A673 (cell line): ENCODE measurements around the gene CD79A. TPM values are rescaled to one million over a fixed set of nuclear protein-coding genes. Genes with fewer than 3 reads are reported as not detected.

Experiments used
- BruUV-seq: library from RNA; stranded (reverse); fragments of 400-500 nt; replicated peaks from 2 replicates; lab custom pipeline; 2021; lab: Mats Ljungman, UMichigan
- CTCF ChIA-PET: fragments of 300-600 bp; sonication (Branson Sonifier 250); formaldehyde crosslinking; loops from one replicate; lab custom pipeline; 2022; ENCODE audit warnings: antibody characterized with exemption; lab: Charles Lee
- POLR2A ChIA-PET: fragments of 300-600 bp; sonication (Branson Sonifier 250); formaldehyde crosslinking; loops from one replicate; lab custom pipeline; 2022; ENCODE audit warnings: antibody characterized with exemption; ENCODE audit not compliant: low non-redundant PET; lab: Charles Lee
- DNase-seq: peaks from one replicate; pipeline ENCODE4 v3.0.0-alpha.2; 2015; ENCODE audit warnings: low spot score
- H3K27ac ChIP-seq: fragments of 200-600 bp; sonication (generic); 2 replicates; pipeline ENCODE4 v1.5.1; 2016; ENCODE audit warnings: mixed run types, low read depth, mild to moderate bottlenecking, mixed read lengths, antibody characterized with exemption, low read length; ENCODE audit not compliant: poor library complexity, severe bottlenecking
- H3K27me3 ChIP-seq: fragments of 200-600 bp; sonication (generic); replicated peaks from 2 replicates; pipeline ENCODE4 v1.6.1; 2017; ENCODE audit warnings: mixed run types, low read depth, mild to moderate bottlenecking, mixed read lengths, antibody characterized with exemption, low read length; ENCODE audit not compliant: insufficient read depth, poor library complexity
- H3K36me3 ChIP-seq: fragments of 200-600 bp; sonication (generic); 2 replicates; pipeline ENCODE4 v1.6.1; 2016; ENCODE audit warnings: mixed run types, mild to moderate bottlenecking, mixed read lengths, antibody characterized with exemption, low read length; ENCODE audit not compliant: insufficient read depth, poor library complexity, severe bottlenecking
- H3K4me1 ChIP-seq: fragments of 200-600 bp; sonication (generic); 2 replicates; pipeline ENCODE4 v1.6.1; 2017; ENCODE audit warnings: mixed run types, mild to moderate bottlenecking, mixed read lengths, antibody characterized with exemption, low read length; ENCODE audit not compliant: insufficient read depth, poor library complexity, severe bottlenecking
- H3K4me3 ChIP-seq: fragments of 200-600 bp; sonication (generic); 2 replicates; pipeline ENCODE4 v1.5.1; 2016; ENCODE audit warnings: low read depth, mixed run types, mild to moderate bottlenecking, mixed read lengths, low read length; ENCODE audit not compliant: poor library complexity, severe bottlenecking
- H3K9me3 ChIP-seq: fragments of 200-600 bp; sonication (generic); 2 replicates; pipeline ENCODE4 v1.6.1; 2016; ENCODE audit warnings: mixed run types, low read depth, mild to moderate bottlenecking, mixed read lengths, antibody characterized with exemption, low read length; ENCODE audit not compliant: poor library complexity, severe bottlenecking
- CTCF ChIP-seq: fragments of 300-800, 200-600 bp; sonication (generic); conservative IDR thresholded peaks from 2 replicates; pipeline ENCODE4 v1.5.1; 2017; ENCODE audit warnings: low read depth, mild to moderate bottlenecking, antibody characterized with exemption, low read length, moderate library complexity, mixed read lengths
- EZH2 ChIP-seq: fragments of 200-600 bp; sonication (generic); IDR thresholded peaks from 2 replicates; pipeline ENCODE4 v1.6.1; 2017; ENCODE audit warnings: borderline replicate concordance, low read depth, mild to moderate bottlenecking, mixed read lengths, antibody characterized with exemption, low read length; ENCODE audit not compliant: poor library complexity, severe bottlenecking
- intact Hi-C: fragments of 100-400 bp; cut with micrococcal nuclease; formaldehyde crosslinking; loops from one replicate; pipeline ENCODE4 v1.10.0; 2022; ENCODE audit not compliant: unreplicated experiment
- total RNA-seq: library from RNA; stranded (reverse); gene quantifications from 2 replicates; pipeline ENCODE4 v1.2.3, GENCODE V29; 2021

The CD79A gene
- total RNA-seq, 1 experiment from 2014 or later = 17.8 TPM

- intact Hi-C loops = no loop called here
- DNase-seq = no peak
- no peaks in the 10 kb centered on the region for H3K9me3 ChIP-seq
- no peak overlapping the region for H3K4me3 ChIP-seq
- H3K27ac ChIP-seq = peak overlapping the region; percentile 70
- CTCF ChIA-PET = no interaction called here
- POLR2A ChIA-PET = no interaction called here
- no peaks in the 10 kb centered on the region for H3K27me3 ChIP-seq
- no TSS peak for BruUV-seq
- H3K36me3 ChIP-seq = peaks cover 94% of the 10 kb centered on the region
- TF ChIP-seq CTCF = no peak
- no peak for TF ChIP-seq EZH2
- peaks cover 33% of the 10 kb centered on the region for H3K4me1 ChIP-seq
These were observed 8.7 kb upstream of the CD79A start for GRCh38 chr19:41868120-41868988.

GRCh38 chr19:41868989-41869300 is 8.1 kb upstream of the CD79A start:
- Histone ChIP-seq H3K27ac (peak overlapping the region; percentile 70), H3K36me3 (peaks cover 88% of the 10 kb centered on the region), H3K4me3 (no peak overlapping the region), H3K9me3 (no peaks in the 10 kb centered on the region), H3K4me1 (peaks cover 27% of the 10 kb centered on the region), H3K27me3 (no peaks in the 10 kb centered on the region)
- TF ChIP-seq CTCF (no peak), EZH2 (no peak)
- ChIA-PET POLR2A (no interaction called here), CTCF (no interaction called here)
- DNase-seq = no peak
- BruUV-seq = no TSS peak
- intact Hi-C loops = no loop called here

GRCh38 chr19:41869374-41869955 is 7.6 kb upstream of the CD79A start:
- Histone ChIP-seq H3K4me1 (peaks cover 22% of the 10 kb centered on the region), H3K36me3 (peaks cover 83% of the 10 kb centered on the region), H3K9me3 (no peaks in the 10 kb centered on the region), H3K27me3 (no peaks in the 10 kb centered on the region), H3K27ac (peak overlapping the region; percentile 32), H3K4me3 (no peak overlapping the region)
- intact Hi-C loops = no loop called here
- no peak for DNase-seq
- no TSS peak for BruUV-seq
- ChIA-PET POLR2A (no interaction called here), CTCF (no interaction called here)
- TF ChIP-seq EZH2 = no peak
- TF ChIP-seq CTCF = no peak
